GM12874 (cell line): ENCODE measurements around the gene ZDHHC13.

Source experiments
- CTCF ChIP-seq: IDR thresholded peaks from 2 replicates; pipeline ENCODE4 v1.5.1; 2011; ENCODE audit warnings: low read depth, mild to moderate bottlenecking, control low read depth, low read length, moderate library complexity; ENCODE audit not compliant: insufficient read depth

ZDHHC13 gene

GRCh38 chr11:19101796-19102520, 15.0 kb upstream of the ZDHHC13 start:
- TF ChIP-seq CTCF, result no peak

GRCh38 chr11:19102521-19102900, 14.5 kb upstream of the ZDHHC13 start:
- no peak for TF ChIP-seq CTCF

- no peak for TF ChIP-seq CTCF
Measured at GRCh38 chr11:19105011-19105410, 12.0 kb upstream of the ZDHHC13 start.

- no peak for TF ChIP-seq CTCF
Measured at GRCh38 chr11:19107125-19107524, 9.8 kb upstream of the ZDHHC13 start.

GRCh38 chr11:19110295-19110694, 6.7 kb upstream of the ZDHHC13 start:
- no peak for TF ChIP-seq CTCF

GRCh38 chr11:19111809-19112208, 5.2 kb upstream of the ZDHHC13 start:
- TF ChIP-seq CTCF, result no peak

GRCh38 chr11:19116276-19116970, 545 bp upstream of the ZDHHC13 start:
- no peak for TF ChIP-seq CTCF
